ENCODE data around the gene ZNRF3.

ZNRF3 gene

DNA sequence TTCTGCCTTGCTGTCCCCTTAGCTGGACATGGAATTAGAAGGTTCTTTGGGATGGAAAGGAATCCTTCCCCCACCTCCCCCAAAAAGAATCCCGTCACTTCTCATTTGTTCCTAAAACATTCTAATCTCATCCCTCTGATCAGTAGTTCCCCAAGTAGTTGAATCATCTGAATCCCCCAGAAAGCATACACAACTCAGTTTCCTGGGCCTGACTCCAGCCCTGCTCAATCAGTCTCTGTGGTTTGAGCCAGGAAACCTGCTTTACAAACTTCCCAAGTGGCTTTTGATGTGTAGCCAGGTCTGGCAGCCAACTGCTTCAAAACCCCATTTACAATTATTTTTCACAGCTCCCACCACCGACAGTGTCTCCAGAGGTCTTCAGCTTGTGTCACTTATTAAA lies 158.0 kb downstream of the ZNRF3 start:
- DNase-seq = peak; percentile 12 to 34

DNA sequence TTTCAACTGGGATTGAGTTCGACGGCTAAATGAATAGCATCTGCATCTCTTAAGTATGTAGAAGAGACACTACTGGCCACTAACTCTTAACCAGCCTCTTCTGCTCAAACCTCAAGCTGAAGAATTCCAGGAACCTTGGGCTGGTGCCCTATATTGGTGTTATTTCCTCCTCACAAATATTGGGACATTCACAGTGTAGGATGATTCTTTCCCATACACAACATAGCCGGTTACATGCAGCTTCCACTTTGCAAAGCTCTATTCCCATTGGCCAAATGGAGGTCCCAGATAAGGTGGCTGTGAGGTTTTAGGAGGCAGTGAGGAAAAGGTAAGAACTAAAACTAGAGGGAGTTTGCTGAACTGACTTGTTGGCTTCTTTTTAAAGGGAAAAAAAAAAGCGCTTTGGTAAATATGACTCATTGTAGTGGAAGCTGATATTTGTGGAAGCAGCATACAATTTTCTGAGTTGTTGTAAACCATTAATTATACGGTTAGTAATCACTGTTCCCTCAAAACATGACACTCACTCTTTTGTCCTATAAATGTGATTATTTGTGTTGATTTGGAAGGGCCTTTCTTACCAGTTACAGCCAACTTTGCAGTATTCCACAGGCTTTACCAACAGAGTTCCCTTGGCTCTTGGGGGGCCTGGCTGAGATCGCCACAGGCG lies 160.7 kb downstream of the ZNRF3 start:
- no peak for DNase-seq

DNA sequence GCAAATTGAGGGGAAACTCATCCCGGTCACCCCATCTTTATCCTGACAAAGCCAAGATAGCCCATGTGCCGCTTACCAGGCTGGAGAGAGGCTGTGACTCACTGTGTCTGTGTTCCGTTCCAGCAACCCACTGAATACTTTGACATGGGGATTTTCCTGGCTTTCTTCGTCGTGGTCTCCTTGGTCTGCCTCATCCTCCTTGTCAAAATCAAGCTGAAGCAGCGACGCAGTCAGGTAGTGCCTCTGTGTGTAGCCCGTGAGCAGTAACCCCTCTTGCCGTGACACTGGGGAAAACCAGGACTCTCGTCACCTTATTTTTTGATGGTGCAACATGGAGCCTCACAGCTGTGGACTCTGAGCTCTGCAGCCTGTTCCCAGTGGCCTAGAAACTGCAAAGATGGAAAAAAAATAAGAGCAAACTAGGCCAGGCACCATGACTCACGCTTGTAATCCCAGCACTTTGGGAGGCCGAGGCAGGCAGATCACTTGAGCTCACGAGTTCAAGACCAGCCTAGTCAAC lies 161.3 kb downstream of the ZNRF3 start:
- DNase-seq = no peak

DNA sequence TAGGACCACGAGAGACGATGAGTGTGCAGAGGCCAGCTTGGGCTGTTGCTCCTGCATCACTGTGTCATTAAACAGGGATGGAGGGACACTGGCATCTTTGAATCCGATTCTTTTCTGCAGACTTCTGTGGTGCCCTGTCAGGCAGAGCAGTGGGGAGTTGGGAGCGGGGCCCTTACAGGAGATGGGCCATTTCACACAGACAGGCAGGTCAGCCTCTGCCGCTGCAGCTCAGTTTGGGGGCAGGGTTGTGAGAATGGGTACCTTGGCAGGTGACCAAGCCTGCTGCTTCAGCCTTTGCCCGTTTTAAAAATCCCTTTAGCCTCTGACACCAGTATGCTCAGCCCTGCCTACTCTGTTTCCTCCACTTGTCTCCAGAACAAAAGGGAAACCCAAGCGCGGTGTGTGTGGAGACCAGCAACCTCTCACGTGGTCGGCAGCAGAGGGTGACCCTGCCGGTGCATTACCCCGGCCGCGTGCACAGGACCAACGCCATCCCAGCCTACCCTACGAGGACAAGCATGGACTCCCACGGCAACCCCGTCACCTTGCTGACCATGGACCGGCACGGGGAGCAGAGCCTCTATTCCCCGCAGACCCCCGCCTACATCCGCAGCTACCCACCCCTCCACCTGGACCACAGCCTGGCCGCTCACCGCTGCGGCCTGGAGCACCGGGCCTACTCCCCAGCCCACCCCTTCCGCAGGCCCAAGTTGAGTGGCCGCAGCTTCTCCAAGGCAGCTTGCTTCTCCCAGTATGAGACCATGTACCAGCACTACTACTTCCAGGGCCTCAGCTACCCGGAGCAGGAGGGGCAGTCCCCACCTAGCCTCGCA lies 165.7 kb downstream of the ZNRF3 start:
- no peak for DNase-seq

DNA sequence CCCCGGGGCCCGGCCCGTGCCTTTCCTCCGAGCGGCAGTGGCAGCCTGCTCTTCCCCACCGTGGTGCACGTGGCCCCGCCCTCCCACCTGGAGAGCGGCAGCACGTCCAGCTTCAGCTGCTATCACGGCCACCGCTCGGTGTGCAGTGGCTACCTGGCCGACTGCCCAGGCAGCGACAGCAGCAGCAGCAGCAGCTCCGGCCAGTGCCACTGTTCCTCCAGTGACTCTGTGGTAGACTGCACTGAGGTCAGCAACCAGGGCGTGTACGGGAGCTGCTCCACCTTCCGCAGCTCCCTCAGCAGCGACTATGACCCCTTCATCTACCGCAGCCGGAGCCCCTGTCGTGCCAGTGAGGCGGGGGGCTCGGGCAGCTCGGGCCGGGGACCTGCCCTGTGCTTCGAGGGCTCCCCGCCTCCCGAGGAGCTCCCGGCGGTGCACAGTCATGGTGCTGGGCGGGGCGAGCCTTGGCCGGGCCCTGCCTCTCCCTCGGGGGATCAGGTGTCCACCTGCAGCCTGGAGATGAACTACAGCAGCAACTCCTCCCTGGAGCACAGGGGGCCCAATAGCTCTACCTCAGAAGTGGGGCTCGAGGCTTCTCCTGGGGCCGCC lies 166.4 kb downstream of the ZNRF3 start:
- no peak for DNase-seq

DNA sequence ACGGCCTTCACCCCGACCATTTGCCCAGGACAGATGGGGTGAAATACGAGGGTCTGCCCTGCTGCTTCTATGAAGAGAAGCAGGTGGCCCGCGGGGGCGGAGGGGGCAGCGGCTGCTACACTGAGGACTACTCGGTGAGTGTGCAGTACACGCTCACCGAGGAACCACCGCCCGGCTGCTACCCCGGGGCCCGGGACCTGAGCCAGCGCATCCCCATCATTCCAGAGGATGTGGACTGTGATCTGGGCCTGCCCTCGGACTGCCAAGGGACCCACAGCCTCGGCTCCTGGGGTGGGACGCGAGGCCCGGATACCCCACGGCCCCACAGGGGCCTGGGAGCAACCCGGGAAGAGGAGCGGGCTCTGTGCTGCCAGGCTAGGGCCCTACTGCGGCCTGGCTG lies 167.1 kb downstream of the ZNRF3 start:
- no peak for DNase-seq

DNA sequence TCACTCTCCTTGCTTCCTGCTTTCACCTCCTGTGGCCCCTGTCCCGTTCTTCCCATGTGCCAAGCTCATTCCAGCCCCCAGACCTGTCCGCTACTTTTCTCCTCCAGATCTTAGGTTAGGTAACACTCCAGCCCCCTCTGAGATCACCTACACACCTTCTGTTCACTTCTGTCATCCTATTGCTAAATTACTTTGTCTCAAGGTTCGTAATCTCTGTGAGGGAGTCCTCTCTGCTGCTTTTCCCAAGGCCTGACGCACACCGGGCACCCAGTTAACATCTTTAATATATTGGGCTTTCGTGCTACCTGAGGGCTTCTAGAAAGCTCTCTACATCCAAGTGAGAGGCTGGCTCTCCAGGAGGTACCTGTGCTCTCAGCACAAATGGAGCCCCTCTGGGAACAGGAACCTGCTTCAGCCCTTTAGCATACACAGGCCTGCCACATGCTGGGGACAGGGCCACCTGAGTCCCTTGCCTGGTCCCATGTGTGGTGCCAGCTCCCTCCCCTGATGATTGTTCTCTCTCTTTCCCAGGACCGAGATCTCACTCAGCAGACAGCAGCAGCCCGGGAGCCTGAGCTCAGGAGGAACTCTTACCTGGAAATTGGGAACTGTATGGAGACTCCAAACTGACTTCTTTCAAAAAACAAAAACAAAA lies 169.8 kb downstream of the ZNRF3 start:
- no peak for DNase-seq

DNA sequence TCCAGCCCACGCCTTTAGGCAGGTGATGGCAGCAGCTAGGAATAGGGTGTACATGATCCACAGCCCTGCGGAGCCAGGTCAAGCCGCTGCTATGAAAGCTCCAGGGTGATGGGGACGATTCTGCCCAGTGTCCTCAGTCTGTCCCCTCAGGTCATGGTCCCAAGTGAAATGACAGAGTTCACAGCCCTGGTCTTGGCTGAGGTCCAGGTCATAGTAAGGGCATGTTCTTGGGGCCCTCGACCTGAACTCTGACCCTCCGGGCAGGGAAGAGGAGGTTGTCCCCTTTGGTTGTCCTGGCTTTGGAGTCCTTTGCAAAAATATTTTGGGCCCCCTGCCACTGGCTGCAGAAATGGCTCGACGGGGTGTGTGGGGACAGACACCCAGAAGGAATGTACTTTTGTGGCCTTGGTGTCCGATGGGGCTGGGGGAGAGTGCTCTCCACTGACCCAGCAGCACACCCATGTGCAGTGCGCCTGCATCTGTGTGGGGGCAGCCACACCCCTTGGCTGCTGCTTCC lies 170.9 kb downstream of the ZNRF3 start:
- DNase-seq = no peak

DNA sequence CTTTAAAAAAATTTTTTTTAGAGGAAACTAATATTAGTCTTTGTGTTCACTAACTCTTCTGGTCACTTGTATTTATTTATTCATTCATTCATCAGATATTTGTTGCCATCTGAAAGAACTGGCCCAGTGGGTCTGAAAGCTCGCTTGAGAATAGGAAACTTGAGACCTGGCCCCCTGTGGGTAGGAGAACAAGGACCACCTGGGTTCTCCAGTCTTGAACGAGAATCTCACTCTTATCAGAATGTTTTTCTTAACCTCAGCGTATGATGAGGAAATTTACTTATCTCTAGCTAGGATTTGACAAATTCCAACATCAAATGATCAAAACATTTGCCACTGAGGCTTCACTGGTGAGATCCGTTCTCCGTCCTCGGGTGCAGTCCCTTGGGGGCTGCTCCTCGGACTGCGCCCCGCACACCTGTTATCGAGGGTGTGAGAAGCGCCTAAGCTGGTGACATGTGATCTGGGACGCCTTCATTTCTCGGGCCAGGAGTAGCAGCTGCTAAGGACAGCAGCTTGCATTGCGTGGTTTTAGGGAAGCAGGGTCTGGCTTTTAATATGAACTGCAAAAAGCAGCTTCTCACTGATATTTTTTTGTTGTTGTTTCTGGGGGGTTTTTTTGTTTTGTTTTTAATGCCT lies 171.9 kb downstream of the ZNRF3 start:
- no peak for DNase-seq

DNA sequence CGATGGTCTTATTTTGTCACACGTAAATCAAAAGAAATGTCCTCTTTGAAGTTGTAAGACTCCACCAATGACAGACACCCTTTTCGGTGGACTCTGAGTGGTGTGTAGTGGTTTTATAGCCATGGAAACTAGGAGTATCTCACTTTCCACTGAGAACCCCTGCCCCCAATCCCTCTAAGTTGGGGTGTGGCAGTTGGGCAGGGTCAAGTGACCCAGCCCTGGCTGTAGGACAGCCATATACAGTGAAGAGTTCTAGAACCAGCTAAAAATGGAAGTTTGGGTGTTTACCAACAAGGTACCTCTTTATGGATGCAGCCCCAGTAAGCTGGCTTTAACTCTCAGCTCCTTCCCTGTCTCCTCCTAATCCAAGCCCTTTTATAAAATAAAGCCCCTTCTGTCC lies 173.1 kb downstream of the ZNRF3 start:
- no peak for DNase-seq

DNA sequence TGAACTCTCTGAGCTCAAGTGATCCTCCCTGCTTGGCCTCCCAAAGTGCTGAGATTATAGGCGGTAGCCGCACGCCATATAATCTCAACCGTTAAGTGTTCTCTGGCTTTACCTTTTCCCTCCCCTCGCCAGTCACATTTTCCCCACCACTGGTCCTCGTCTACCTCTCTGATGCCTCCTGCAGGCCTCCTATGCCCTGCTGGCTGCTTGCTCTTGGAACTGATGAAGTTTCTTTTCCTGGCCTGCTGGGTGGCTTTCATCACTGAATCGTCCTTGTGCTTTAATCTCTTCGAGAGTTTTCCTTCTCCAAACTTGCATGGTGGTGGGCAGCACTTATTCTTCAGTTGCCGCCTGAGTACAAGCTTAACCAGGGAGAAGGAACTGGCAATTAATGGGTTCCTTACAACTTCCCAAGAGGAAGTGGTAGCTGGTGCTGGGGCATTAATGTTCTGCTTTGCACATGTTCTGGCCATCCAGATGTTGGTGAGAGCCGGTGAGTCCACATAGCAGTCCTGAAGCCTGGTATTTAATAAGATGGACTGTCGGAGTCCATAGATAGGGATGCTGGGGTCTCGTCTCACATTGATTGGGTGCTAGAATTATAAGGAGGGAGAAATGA lies 177.0 kb downstream of the ZNRF3 start:
- no peak for DNase-seq

DNA sequence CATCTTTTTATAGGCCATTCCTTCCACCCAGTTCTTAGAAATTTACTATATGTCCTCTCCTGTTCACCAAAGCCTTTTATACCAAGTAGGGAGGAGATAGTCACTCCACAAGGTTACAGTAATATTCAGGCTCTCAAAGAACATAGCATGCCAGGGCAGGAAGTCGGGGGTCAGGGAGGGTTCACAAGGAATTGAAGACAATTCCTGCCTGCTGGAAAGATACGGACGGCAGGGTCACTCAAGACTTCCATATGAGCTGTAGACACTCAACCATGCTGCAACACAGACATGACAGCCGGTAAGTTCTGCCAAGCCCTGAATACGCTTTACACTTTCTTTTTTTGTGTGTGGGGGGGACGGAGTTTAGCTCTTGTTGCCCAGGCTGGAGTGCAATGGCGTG lies 177.6 kb downstream of the ZNRF3 start:
- DNase-seq = no peak

DNA sequence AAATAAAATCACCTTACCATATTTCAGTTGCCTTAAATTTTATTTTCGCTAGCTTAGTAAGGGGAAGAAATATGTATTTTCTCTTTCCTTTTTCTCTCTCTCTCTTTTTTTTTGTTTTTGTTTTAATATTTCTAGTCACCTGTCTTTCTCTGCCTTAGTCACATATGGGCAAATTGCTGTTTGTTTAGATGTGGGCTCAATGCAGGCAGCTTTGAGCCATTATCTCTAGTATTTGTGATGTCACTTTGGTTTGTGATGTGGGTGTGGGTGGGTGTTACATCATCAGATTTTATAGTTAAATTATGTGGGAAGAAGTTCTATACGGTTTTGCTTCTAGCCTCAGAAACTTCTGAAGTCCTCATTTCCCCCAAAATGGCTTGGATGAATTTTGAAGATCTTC lies 178.4 kb downstream of the ZNRF3 start, which contains the start of gene C22orf31:
Gene C22orf31 (minus strand): TSS at position 59 of the 400 bp plus-strand sequence. CDS start 39 bp downstream, at position 20.
- DNase-seq = no peak

DNA sequence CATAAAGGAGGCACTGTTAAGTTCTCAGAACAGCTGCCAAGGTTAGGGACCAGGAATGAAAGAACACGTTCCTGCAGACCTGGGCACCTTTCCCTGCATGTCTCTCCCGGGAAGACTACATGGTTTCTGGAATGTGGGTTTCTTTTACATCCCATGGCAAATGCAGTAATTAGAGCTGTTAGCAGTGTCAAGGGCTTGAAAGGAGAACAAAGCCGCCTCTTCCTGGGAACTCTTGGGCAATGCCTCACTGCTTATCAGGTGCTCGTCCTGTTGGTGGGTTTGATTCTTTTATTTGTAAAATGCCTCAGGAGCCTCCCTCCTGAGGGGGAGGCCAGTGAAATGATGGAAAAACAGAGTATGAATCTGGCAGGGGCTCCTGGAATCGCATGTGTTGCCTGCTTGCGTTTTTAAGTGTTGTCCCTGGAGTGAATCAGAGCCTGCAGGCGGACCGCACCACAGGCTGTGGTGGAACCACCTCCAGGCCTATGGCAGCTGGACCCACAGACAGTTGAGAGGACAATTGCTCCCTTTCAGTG lies 179.0 kb downstream of the ZNRF3 start:
- DNase-seq = no peak

DNA sequence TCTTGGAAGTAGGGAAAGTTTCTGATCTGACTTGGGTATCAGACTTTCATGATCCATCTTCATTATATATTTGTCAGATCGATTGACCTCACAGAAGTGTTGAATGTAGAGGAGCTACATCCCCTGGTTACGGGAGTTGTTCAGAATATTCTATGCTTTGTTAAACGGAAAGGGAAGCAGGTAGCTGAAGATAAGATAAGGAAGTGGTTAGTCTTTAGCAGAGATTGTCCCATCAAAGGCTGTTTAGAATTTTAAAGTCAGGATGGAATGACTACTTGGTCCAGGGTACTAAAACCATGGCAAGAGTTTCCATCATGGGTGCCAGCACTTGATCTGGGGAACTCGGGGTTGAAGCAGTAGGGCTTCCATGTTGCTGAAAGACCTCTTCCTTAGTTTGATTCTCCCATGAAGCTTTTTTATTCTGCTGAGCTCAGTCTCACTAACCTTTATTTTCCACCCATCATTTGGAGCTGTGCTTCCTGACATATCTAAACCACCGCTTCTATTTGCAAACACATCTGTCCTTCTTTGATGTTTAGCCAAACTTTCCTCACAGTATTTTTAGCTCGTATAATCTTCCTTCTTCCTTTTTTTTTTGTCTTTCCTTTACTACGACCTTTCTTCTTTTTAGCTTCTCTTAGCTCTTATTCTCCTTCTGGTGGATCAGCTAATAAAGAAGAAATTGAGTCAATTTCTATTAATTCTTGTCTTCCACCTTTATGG lies 182.3 kb downstream of the ZNRF3 start:
- no peak for DNase-seq

DNA sequence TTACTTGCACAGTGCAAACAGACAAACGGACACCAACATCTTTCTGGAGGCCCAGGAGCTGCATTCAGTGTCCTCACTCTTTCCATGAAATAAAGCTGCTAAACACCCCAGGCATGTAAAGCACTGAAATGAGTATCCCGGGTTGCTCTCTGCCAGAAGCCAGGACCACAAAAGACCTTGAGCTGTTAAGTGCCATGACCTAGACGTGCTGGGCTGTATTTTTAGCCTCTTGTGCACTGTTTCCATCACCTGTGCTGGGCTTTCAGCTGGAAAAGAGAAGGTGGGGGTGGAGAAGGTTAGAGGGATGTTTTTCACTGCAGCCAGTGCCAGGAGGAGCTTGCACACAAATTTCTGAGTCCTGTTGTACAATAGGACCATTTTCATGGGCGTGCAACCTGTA lies 186.1 kb downstream of the ZNRF3 start:
- no peak for DNase-seq

DNA sequence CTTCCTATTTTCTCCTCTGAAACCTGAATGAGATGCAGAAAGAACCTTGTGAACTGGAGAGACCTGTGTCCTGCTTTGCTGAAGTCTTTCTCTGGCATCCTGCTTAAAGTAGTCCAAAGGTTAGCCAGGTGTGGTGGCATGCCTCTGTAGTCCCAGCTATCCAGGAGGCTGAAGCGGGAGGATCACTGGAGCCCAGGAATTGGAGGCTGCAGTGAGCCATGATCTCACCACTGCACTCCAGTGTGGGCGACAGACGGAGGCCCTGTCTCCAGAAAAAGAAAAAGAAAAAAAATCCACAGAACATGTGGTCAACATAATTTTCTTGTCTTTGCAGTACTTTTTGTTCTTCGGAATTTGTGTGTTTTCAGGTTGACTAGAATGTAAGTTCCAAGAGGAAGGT lies 187.1 kb downstream of the ZNRF3 start:
- DNase-seq = no peak

DNA sequence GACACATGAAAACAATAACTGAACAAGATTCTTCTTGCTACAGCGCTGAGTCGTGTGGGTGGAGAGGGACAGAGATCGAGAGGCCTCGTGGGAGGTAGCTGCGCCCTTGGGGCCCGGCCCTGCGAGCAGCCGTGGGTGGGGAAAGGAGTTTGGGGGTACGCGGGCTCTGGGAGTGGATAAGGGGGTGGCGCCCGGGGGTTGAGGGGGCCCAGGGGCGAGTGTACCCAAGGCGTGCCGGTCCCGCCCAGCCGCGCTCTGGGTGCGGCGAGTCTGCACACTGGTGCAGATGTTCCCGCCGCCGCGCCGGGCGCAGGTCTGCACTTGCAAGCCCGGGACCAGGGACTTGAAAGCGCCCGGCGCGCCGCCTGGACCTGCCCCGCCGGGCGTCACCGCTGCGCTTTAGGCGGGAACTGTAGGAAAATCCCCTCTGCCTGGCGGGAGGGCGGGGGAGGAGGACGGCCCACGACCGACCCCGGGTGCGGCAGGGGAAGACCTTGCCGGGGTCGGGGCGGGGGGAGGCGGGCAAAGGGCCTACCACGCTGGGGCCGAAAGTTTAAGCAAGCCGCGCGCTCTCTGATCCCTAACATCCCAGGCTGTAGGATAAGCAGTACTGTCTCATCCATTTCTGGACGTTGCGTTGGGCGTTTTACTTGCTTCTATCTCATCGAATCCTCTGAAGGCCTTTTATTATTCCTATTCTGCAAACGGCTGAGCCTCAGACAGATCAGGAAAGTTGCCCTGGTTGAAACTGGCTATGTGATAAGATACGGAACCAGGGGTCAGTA lies 188.1 kb downstream of the ZNRF3 start:
- DNase-seq = no peak

DNA sequence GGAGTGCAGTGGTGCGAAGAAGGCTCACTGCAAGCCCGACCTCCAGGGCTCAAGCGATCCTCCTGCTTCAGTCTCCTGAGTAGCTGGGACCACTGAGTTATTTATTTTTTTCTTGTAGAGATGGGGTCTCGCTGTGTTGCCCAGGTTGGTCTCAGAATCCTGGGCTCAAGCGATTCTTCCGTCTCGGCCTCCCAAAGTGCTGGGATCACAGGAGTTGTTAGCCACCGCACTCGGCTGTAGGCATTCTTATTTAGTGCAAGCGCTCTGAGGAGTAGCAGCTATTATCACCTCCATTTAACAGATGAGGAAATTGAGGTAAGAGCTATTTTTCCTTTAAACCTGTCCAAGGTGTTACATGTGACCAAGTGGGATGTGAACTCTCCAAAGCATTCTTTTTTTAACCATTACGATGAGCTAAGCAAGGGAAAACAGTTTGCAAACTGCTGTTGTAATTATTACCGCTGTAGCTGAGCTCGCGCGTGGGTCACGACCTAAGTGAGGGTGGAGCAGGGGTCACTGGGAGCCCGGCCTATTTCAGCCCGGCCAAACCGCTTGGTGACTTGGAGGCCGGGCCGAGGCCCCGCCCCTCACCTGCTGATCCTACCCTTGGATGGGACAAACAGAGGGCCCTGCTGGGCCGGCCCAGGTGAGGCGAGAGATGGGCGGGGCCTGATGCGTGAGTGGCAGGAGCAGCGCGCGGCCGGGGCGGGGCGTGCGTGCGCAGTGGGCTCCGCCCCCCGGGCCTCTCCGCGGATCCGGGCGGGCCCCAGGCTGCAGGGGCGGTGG lies 189.0 kb downstream of the ZNRF3 start:
- DNase-seq = peak; percentile 50 to 68

Measured in hippocampal formation (tissue), 2 donors.